Adrenal gland (tissue), 12 donors: ENCODE data around the gene RIPPLY1. TPM values are rescaled to one million over a fixed set of nuclear protein-coding genes. Genes with fewer than 3 reads are reported as not detected.

ENCODE experiments used
- polyA plus RNA-seq, 3 donors: library from polyadenylated mRNA; stranded (reverse); fragments of 200-250 nt in 2 of 3; fragments of 350-450 nt in 1 of 3; fragmentation: Illumina TruSeq in 1 of 3; extraction: RNeasy Lipid Tissue Mini Kit (QIAGEN cat#74804) in 1 of 3; gene quantifications; one replicate each; pipeline ENCODE4 v1.2.3, GENCODE V29; 2013 to 2014
- total RNA-seq, 9 donors: library from RNA; depleted of rRNA in 4 of 9; stranded (reverse); fragments of >200 nt in 4 of 9; fragments of 120-200 nt in 1 of 9; fragmentation: NEBNext Ultra II Directional in 1 of 9; extraction: Animal tissue kit (Norgen Biotek cat#: 25700) in 1 of 9; gene quantifications; one replicate each; pipeline versions ENCODE4 v1.1.0 to v1.2.4, GENCODE V29; 2013 to 2023
- donor health status: healthy with polysubstance abuse.
- donor health status: Bipolar disorder and iron deficiency.
- donor health status: DM: yes; HTN: yes; CAD: no.
- donor health status: DM: no; HTN: no; CAD: no.
- donor health status: DM: no; HTN: no; CAD: no.
- donor health status: DM: yes; HTN: yes; CAD: no.

The RIPPLY1 gene
- total and polyA plus RNA-seq, 12 donors, result 0.25 to 0.80 (median 0.34) TPM; not detected in 9

Other genes starting within 250 kb of the RIPPLY1 start
- gene RNF128, start 176.6 kb downstream of the RIPPLY1 start, total RNA-seq, result 10 to 100 TPM; 35.8 to 97.3 (median 64.0) TPM
- gene RNF128, start 176.6 kb downstream of the RIPPLY1 start, polyA plus RNA-seq, result 10 to 100 TPM in 2 of 3 donors, 1 to 10 TPM in 1; 7.2 to 37.8 (median 20.4) TPM
- gene TBC1D8B, start 100.7 kb downstream of the RIPPLY1 start, total RNA-seq, result 10 to 100 TPM; 18.4 to 61.8 (median 29.0) TPM
- 10 to 100 TPM; 12.0 to 16.5 (median 12.7) TPM for gene TBC1D8B, start 100.7 kb downstream of the RIPPLY1 start, polyA plus RNA-seq
- 1 to 10 TPM in 7 of 9 donors, under 1 TPM in 2; 0.06 to 10.0 (median 1.4) TPM for gene CLDN2, start 17.1 kb upstream of the RIPPLY1 start, total RNA-seq
- 1 to 10 TPM; 1.8 to 6.2 (median 1.9) TPM for gene CLDN2, start 17.1 kb upstream of the RIPPLY1 start, polyA plus RNA-seq
- 10 to 100 TPM; 30.6 to 50.7 (median 35.2) TPM for gene MORC4, start 96.9 kb upstream of the RIPPLY1 start, total RNA-seq
- 10 to 100 TPM; 13.4 to 44.7 (median 22.7) TPM for gene MORC4, start 96.9 kb upstream of the RIPPLY1 start, polyA plus RNA-seq
- 10 to 100 TPM in 8 of 9 donors, 1 to 10 TPM in 1; 9.1 to 41.8 (median 15.9) TPM for gene RBM41, start 215.5 kb upstream of the RIPPLY1 start, total RNA-seq
- gene RBM41, start 215.5 kb upstream of the RIPPLY1 start, polyA plus RNA-seq, result 1 to 10 TPM; 4.2 to 7.8 (median 6.7) TPM